Measurements from ENCODE around the gene LRTM2. TPM values are rescaled to one million over a fixed set of nuclear protein-coding genes. Genes with fewer than 3 reads are reported as not detected.

Gene LRTM2
- total RNA-seq, 6 experiments from 2014 or later = not detected

GRCh38 chr12:1830981-1831963 is 10.9 kb downstream of the LRTM2 start:
- no peak for TF ChIP-seq CTCF (IDR thresholded peaks at IDR 0.05)
- H3K4me3 Mint-ChIP-seq = no peak overlapping the region
- no peaks in the 10 kb centered on the region for H3K4me1 Mint-ChIP-seq (ENCODE audit: low read depth)
- H3K36me3 Mint-ChIP-seq (ENCODE audit: low read depth) = no peaks in the 10 kb centered on the region
- H3K9me3 Mint-ChIP-seq = no peaks in the 10 kb centered on the region
- peaks cover 51% of the 10 kb centered on the region for H3K27me3 Mint-ChIP-seq (ENCODE audit: insufficient read depth)
- peak; percentile 25 for DNase-seq
- no peak overlapping the region for H3K27ac Mint-ChIP-seq

GRCh38 chr12:1832801-1833595 is 12.6 kb downstream of the LRTM2 start:
- no peak for DNase-seq
- H3K9me3 Mint-ChIP-seq = no peaks in the 10 kb centered on the region
- peaks cover 6% of the 10 kb centered on the region for H3K4me1 Mint-ChIP-seq (ENCODE audit: low read depth)
- H3K36me3 Mint-ChIP-seq (ENCODE audit: low read depth) = no peaks in the 10 kb centered on the region
- peaks cover 48% of the 10 kb centered on the region for H3K27me3 Mint-ChIP-seq (ENCODE audit: insufficient read depth)
- H3K4me3 Mint-ChIP-seq = no peak overlapping the region
- H3K27ac Mint-ChIP-seq = no peak overlapping the region
- no peak for TF ChIP-seq CTCF (IDR thresholded peaks at IDR 0.05)

- Mint-ChIP-seq H3K4me1 (ENCODE audit: low read depth) (peaks cover 11% of the 10 kb centered on the region), H3K4me3 (no peak overlapping the region), H3K36me3 (ENCODE audit: low read depth) (no peaks in the 10 kb centered on the region), H3K9me3 (no peaks in the 10 kb centered on the region), H3K27ac (no peak overlapping the region), H3K27me3 (ENCODE audit: insufficient read depth) (peaks cover 47% of the 10 kb centered on the region)
- TF ChIP-seq CTCF (IDR thresholded peaks at IDR 0.05) = no peak
- DNase-seq = no peak
These were observed 13.2 kb downstream of the LRTM2 start for GRCh38 chr12:1833596-1834028.

- Mint-ChIP-seq H3K27me3 (ENCODE audit: insufficient read depth) (peaks cover 48% of the 10 kb centered on the region), H3K27ac (no peak overlapping the region), H3K36me3 (ENCODE audit: low read depth) (no peaks in the 10 kb centered on the region), H3K4me3 (no peak overlapping the region), H3K4me1 (ENCODE audit: low read depth) (peaks cover 11% of the 10 kb centered on the region), H3K9me3 (no peaks in the 10 kb centered on the region)
- DNase-seq = no peak
- TF ChIP-seq CTCF (IDR thresholded peaks at IDR 0.05) = no peak
These were observed 14.0 kb downstream of the LRTM2 start for GRCh38 chr12:1834186-1834925.
